WTC11 (cell line): ENCODE results near the gene ZDHHC16. TPM values are rescaled to one million over a fixed set of nuclear protein-coding genes. Genes with fewer than 3 reads are reported as not detected.
"Not testable (repeated sequence)": the region's sequence is repeated elsewhere in the genome, so short reads cannot be mapped to it uniquely, and the experiment has no call there.

Experiments
- ATAC-seq: fragments of 200-7000 bp; cut with Tn5 transposase; 2 replicates; pipeline ENCODE4 v1.10.0; 2021; ENCODE audit warnings: mild to moderate bottlenecking, moderate library complexity
- CTCF ChIA-PET: fragments of 300-600 bp; sonication (Branson Sonifier 250); formaldehyde crosslinking; loops from one replicate; lab custom pipeline; 2021; ENCODE audit warnings: antibody characterized with exemption; lab: Charles Lee
- POLR2A ChIA-PET: fragments of 350-600 bp; sonication (Branson Sonifier 250); formaldehyde crosslinking; loops from one replicate; lab custom pipeline; 2021; ENCODE audit warnings: antibody characterized with exemption; lab: Charles Lee
- DNase-seq: peaks from one replicate; pipeline ENCODE4 v3.0.0; 2021; ENCODE audit warnings: low spot score
- H3K27ac Mint-ChIP-seq: 2 replicates; pipeline ENCODE4 v1.8.0; 2021; ENCODE audit warnings: mixed read lengths
- H3K27me3 Mint-ChIP-seq: 2 replicates; pipeline ENCODE4 v1.8.0; 2021; ENCODE audit warnings: low read depth, mild to moderate bottlenecking, moderate library complexity, mixed read lengths
- H3K36me3 Mint-ChIP-seq: 2 replicates; pipeline ENCODE4 v1.8.0; 2021; ENCODE audit warnings: mixed read lengths
- H3K4me1 Mint-ChIP-seq: 2 replicates; pipeline ENCODE4 v1.8.0; 2022; ENCODE audit warnings: mixed read lengths
- H3K4me3 Mint-ChIP-seq: 2 replicates; pipeline ENCODE4 v1.8.0; 2021; ENCODE audit warnings: mild to moderate bottlenecking, moderate library complexity, mixed read lengths
- H3K9me3 Mint-ChIP-seq: 2 replicates; pipeline ENCODE4 v1.8.0; 2021; ENCODE audit warnings: mixed read lengths
- ATF2 ChIP-seq: sonication (generic); formaldehyde crosslinking; IDR thresholded peaks from 2 replicates; pipeline ENCODE4 v1.8.1; 2022; ENCODE audit warnings: low read depth, missing genetic modification reagents, borderline replicate concordance
- E2F1 ChIP-seq: sonication (generic); formaldehyde crosslinking; IDR thresholded peaks from 2 replicates; pipeline ENCODE4 v1.8.0; 2022; ENCODE audit warnings: mild to moderate bottlenecking, missing genetic modification reagents
- ERG ChIP-seq: fragments of 250-450 bp; sonication (Bioruptor Pico); IDR thresholded peaks from 2 replicates; pipeline ENCODE4 v1.8.0; 2021; ENCODE audit warnings: mild to moderate bottlenecking
- ESRRA ChIP-seq: sonication (generic); formaldehyde crosslinking; IDR thresholded peaks from 2 replicates; pipeline ENCODE4 v1.8.1; 2022; ENCODE audit warnings: mild to moderate bottlenecking, missing genetic modification reagents, borderline replicate concordance
- ETV6 ChIP-seq: sonication (generic); formaldehyde crosslinking; IDR thresholded peaks from 2 replicates; pipeline ENCODE4 v1.8.1; 2022; ENCODE audit warnings: mild to moderate bottlenecking, missing genetic modification reagents
- FOXJ3 ChIP-seq: sonication (generic); formaldehyde crosslinking; IDR thresholded peaks from 2 replicates; pipeline ENCODE4 v1.9.0; 2021; ENCODE audit warnings: missing genetic modification reagents, mild to moderate bottlenecking, borderline replicate concordance
- FOXP4 ChIP-seq: sonication (generic); formaldehyde crosslinking; IDR thresholded peaks from 2 replicates; pipeline ENCODE4 v1.8.0; 2022; ENCODE audit warnings: mild to moderate bottlenecking, missing genetic modification reagents
- IRF2 ChIP-seq: sonication (generic); formaldehyde crosslinking; IDR thresholded peaks from 2 replicates; pipeline ENCODE4 v1.8.0; 2022; ENCODE audit warnings: low read depth, missing genetic modification reagents, borderline replicate concordance
- JUN ChIP-seq: sonication (generic); formaldehyde crosslinking; IDR thresholded peaks from 2 replicates; pipeline ENCODE4 v1.8.0; 2023; ENCODE audit warnings: mild to moderate bottlenecking, missing genetic modification reagents
- MXD4 ChIP-seq: fragments of 250-450 bp; sonication (Bioruptor Pico); IDR thresholded peaks from 2 replicates; pipeline ENCODE4 v1.8.0; 2021; ENCODE audit warnings: mild to moderate bottlenecking, moderate library complexity, borderline replicate concordance
- NR2C2 ChIP-seq: sonication (generic); formaldehyde crosslinking; IDR thresholded peaks from 2 replicates; pipeline ENCODE4 v1.8.0; 2022; ENCODE audit warnings: mild to moderate bottlenecking, missing genetic modification reagents
- NR3C1 ChIP-seq: sonication (generic); formaldehyde crosslinking; conservative IDR thresholded peaks from 2 replicates; pipeline ENCODE4 v1.8.1; 2023; ENCODE audit warnings: low read depth, mild to moderate bottlenecking, missing genetic modification reagents
- SMAD3 ChIP-seq: sonication (generic); formaldehyde crosslinking; IDR thresholded peaks from 2 replicates; pipeline ENCODE4 v1.8.0; 2022; ENCODE audit warnings: missing genetic modification reagents, mild to moderate bottlenecking, borderline replicate concordance
- SOX15 ChIP-seq: fragments of 250-450 bp; sonication (Bioruptor Pico); IDR thresholded peaks from 2 replicates; pipeline ENCODE4 v1.9.0; 2021; ENCODE audit warnings: mild to moderate bottlenecking
- SP1 ChIP-seq: sonication (generic); formaldehyde crosslinking; conservative IDR thresholded peaks from 2 replicates; pipeline ENCODE4 v1.8.1; 2022; ENCODE audit warnings: missing genetic modification reagents
- USF1 ChIP-seq: sonication (generic); formaldehyde crosslinking; IDR thresholded peaks from 2 replicates; pipeline ENCODE4 v1.8.0; 2022; ENCODE audit warnings: mild to moderate bottlenecking, missing genetic modification reagents
- ZNF219 ChIP-seq: sonication (generic); formaldehyde crosslinking; IDR thresholded peaks from 2 replicates; pipeline ENCODE4 v1.8.0; 2023; ENCODE audit warnings: missing genetic modification reagents, mild to moderate bottlenecking, borderline replicate concordance
- ZNF423 ChIP-seq: fragments of 250-450 bp; sonication (Bioruptor Pico); IDR thresholded peaks from 2 replicates; pipeline ENCODE4 v2.1.2; 2022; ENCODE audit warnings: mild to moderate bottlenecking, moderate library complexity
- ZNF671 ChIP-seq: fragments of 250-450 bp; sonication (Bioruptor Pico); IDR thresholded peaks from 2 replicates; pipeline ENCODE4 v1.8.0; 2021; ENCODE audit warnings: mild to moderate bottlenecking
- total RNA-seq: library from RNA; stranded (reverse); gene quantifications from 3 replicates; pipeline ENCODE4 v1.2.3, GENCODE V29; 2021
- TF ChIP-seq, protein P1 (sequence below): fragments of 250-450 bp; sonication (Bioruptor Pico); IDR thresholded peaks from 2 replicates; pipeline ENCODE4 v1.9.0; 2021; ENCODE audit warnings: mild to moderate bottlenecking, borderline replicate concordance
- TF ChIP-seq, protein P2 (sequence below): sonication (generic); formaldehyde crosslinking; IDR thresholded peaks from 2 replicates; pipeline ENCODE4 v1.8.0; 2022; ENCODE audit warnings: mild to moderate bottlenecking, missing genetic modification reagents
- TF ChIP-seq, protein P3 (sequence below): fragments of 250-450 bp; sonication (Bioruptor Pico); IDR thresholded peaks from 2 replicates; pipeline ENCODE4 v1.9.0; 2021; ENCODE audit warnings: mild to moderate bottlenecking

Gene ZDHHC16
- total RNA-seq, 1 experiment from 2014 or later: 44.4 TPM

GRCh38 chr10:97404044-97404443 lies 41.9 kb upstream of the ZDHHC16 start (continued):
- TF ChIP-seq, protein P1, sequence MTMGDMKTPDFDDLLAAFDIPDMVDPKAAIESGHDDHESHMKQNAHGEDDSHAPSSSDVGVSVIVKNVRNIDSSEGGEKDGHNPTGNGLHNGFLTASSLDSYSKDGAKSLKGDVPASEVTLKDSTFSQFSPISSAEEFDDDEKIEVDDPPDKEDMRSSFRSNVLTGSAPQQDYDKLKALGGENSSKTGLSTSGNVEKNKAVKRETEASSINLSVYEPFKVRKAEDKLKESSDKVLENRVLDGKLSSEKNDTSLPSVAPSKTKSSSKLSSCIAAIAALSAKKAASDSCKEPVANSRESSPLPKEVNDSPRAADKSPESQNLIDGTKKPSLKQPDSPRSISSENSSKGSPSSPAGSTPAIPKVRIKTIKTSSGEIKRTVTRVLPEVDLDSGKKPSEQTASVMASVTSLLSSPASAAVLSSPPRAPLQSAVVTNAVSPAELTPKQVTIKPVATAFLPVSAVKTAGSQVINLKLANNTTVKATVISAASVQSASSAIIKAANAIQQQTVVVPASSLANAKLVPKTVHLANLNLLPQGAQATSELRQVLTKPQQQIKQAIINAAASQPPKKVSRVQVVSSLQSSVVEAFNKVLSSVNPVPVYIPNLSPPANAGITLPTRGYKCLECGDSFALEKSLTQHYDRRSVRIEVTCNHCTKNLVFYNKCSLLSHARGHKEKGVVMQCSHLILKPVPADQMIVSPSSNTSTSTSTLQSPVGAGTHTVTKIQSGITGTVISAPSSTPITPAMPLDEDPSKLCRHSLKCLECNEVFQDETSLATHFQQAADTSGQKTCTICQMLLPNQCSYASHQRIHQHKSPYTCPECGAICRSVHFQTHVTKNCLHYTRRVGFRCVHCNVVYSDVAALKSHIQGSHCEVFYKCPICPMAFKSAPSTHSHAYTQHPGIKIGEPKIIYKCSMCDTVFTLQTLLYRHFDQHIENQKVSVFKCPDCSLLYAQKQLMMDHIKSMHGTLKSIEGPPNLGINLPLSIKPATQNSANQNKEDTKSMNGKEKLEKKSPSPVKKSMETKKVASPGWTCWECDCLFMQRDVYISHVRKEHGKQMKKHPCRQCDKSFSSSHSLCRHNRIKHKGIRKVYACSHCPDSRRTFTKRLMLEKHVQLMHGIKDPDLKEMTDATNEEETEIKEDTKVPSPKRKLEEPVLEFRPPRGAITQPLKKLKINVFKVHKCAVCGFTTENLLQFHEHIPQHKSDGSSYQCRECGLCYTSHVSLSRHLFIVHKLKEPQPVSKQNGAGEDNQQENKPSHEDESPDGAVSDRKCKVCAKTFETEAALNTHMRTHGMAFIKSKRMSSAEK (CRISPR knock-in tag): no peak
- TF ChIP-seq, protein P2, sequence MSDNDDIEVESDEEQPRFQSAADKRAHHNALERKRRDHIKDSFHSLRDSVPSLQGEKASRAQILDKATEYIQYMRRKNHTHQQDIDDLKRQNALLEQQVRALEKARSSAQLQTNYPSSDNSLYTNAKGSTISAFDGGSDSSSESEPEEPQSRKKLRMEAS (CRISPR knock-in tag): no peak
- TF ChIP-seq ATF2 (no peak), ZNF423 (CRISPR knock-in tag) (no peak), JUN (CRISPR knock-in tag) (no peak)
- TF ChIP-seq, all 79 proteins: peak for 0

GRCh38 chr10:97406064-97406463 lies 39.9 kb upstream of the ZDHHC16 start:
- Mint-ChIP-seq H3K36me3 (no peaks in the 10 kb centered on the region), H3K4me3 (no peak overlapping the region), H3K9me3 (no peaks in the 10 kb centered on the region), H3K27ac (peak overlapping the region; percentile 60; the same call in 1 of the 2 replicates), H3K27me3 (no peaks in the 10 kb centered on the region), H3K4me1 (peaks cover 6% of the 10 kb centered on the region)
- no peak for DNase-seq
- CTCF ChIA-PET: interaction anchor here (1.0 to 5.2 kb wide), 8 partner anchors 9 to 281 kb away, joined by 3 to 31 read pairs (median 4); partner anchors contain the start of genes ANKRD2 and AVPI1
- TF ChIP-seq, protein P3, sequence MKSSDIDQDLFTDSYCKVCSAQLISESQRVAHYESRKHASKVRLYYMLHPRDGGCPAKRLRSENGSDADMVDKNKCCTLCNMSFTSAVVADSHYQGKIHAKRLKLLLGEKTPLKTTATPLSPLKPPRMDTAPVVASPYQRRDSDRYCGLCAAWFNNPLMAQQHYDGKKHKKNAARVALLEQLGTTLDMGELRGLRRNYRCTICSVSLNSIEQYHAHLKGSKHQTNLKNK: no peak
- TF ChIP-seq JUN (CRISPR knock-in tag) (no peak), SP1 (CRISPR knock-in tag) (no peak), NR2C2 (no peak), NR3C1 (CRISPR knock-in tag) (no peak), SOX15 (no peak), ZNF219 (CRISPR knock-in tag) (no peak), FOXP4 (CRISPR knock-in tag) (no peak), MXD4 (no peak), ESRRA (CRISPR knock-in tag) (no peak), ETV6 (CRISPR knock-in tag) (no peak), FOXJ3 (CRISPR knock-in tag) (no peak), SMAD3 (CRISPR knock-in tag) (no peak), IRF2 (CRISPR knock-in tag) (no peak), E2F1 (no peak), ZNF671 (no peak), ERG (CRISPR knock-in tag) (no peak), USF1 (CRISPR knock-in tag) (no peak)
- POLR2A ChIA-PET: no interaction called here
- ATAC-seq: no peak

GRCh38 chr10:97406483-97406882 lies 39.5 kb upstream of the ZDHHC16 start:
- H3K4me1 Mint-ChIP-seq, H3K27me3 Mint-ChIP-seq, DNase-seq, H3K27ac Mint-ChIP-seq, ATAC-seq, H3K9me3 Mint-ChIP-seq, H3K36me3 Mint-ChIP-seq, H3K4me3 Mint-ChIP-seq, POLR2A ChIA-PET: not testable (repeated sequence)
- CTCF ChIA-PET: interaction anchor here (0.6 to 5.2 kb wide), 11 partner anchors 9 to 281 kb away, joined by 3 to 31 read pairs (median 4); partner anchors contain the start of genes ANKRD2 and AVPI1
